HuH-7 (cell line): ENCODE results near the gene NUP93.
A peak's percentile ranks its signal among the peaks of the same experiment; 100 is the strongest.
"Not testable (repeated sequence)": the region's sequence is repeated elsewhere in the genome, so short reads cannot be mapped to it uniquely, and the experiment has no call there.

Experiments used
- DNase-seq: peaks from one replicate; pipeline ENCODE4 v3.0.0; 2011; ENCODE audit warnings: low spot score

The NUP93 gene

GRCh38 chr16:56849690-56850680 lies 120.1 kb downstream of the NUP93 start:
- DNase-seq = no peak

DNA sequence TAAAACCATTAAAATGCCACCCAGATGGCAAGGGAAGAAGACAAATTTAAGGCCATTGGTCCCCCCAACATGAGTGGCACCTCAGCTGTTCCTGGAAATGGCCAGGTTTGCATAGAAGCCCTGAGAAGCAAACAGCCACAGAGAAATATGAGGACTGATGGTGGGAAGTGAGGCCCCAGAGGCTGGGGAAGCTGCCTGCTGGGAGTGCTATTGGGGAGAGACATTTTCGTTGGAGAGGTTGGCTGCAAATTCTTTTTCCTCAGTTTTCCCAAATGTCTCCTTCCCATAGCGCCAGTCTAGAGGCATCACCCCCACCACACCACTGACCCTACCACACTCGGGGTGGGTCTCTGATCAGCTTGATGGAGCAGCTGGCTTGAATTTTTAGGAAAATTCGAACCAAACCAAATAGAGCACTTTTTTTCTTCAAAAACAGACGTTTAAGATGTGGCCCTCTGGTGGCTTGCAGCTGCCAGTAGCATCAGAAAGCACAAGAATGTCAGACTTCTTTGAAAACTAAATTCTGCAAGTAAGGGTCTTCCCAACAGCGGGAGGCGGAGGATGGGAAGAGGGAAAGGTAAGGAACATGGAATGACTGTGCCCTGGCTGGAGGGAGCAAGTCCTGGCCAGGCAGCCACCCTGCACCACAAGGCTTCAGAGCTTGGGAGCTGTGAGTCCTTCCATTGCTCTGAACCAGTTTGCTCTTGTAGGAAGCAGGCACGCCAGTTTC lies 121.9 kb downstream of the NUP93 start:
- DNase-seq = no peak

DNA sequence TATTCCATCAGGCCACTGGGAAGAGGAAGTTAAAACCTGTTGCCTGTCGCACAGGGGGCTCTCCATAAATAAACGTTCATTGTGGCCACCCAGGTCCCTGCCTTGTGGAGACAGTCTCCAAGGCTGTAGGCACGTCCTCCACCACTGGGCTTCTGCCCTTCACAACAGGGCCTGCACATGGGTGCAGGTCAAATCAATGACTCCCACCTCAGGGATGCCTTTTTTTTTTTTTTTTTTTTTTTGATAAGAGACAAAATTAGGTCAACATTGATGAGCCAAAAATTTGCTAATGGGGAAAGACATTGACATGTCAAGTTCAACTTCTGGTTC lies 122.4 kb downstream of the NUP93 start:
- DNase-seq = no peak

GRCh38 chr16:56852968-56853367 lies 123.0 kb downstream of the NUP93 start:
- no peak for DNase-seq

GRCh38 chr16:56855201-56855600 lies 125.3 kb downstream of the NUP93 start:
- no peak for DNase-seq

DNA sequence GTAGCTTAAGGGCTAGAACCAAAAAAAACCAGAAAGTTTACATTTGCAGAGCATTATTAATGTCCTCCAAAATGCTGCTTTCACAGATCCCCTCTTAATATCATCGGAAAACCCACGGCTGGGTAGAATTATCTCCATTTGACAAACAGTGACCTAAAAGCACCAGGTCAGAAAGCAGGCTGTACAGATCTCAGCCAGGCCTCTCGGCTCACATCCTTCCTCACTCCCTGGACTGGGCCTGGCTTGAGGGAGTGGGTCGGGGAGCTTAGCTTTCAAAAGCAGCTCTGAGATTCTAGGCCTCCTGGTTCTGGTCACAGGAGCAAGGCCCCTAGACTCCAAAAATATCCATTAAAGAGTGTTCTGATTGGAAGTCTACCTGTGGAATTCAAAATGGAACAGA lies 126.0 kb downstream of the NUP93 start:
- no peak for DNase-seq

- DNase-seq = peak; percentile 50
Measured at GRCh38 chr16:56856876-56857447, 127.0 kb downstream of the NUP93 start.

DNA sequence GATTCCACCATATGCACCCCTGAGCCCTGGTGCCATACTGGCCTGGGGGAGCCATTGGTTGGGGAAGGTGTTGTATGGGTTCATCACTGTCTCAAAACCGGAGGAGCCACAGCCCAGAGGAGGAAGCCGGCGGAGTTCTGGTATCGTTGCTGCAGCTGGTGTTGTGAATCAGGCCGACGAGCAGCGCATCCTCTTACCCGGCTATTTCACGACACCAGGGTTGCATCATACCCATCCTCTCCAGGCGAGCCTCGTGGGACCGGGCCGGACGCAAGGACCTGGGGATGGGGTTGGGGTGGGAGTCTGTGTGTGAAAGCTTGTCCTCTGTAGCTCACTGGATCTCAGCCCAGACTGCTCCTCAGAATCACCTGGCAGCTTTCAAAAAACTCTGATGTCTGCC lies 128.4 kb downstream of the NUP93 start:
- DNase-seq = no peak

GRCh38 chr16:56859636-56860035 lies 129.7 kb downstream of the NUP93 start:
- DNase-seq = no peak

- DNase-seq = no peak
Measured at GRCh38 chr16:56860226-56861020, 130.5 kb downstream of the NUP93 start.

GRCh38 chr16:56861092-56861610 lies 131.2 kb downstream of the NUP93 start:
- no peak for DNase-seq

DNA sequence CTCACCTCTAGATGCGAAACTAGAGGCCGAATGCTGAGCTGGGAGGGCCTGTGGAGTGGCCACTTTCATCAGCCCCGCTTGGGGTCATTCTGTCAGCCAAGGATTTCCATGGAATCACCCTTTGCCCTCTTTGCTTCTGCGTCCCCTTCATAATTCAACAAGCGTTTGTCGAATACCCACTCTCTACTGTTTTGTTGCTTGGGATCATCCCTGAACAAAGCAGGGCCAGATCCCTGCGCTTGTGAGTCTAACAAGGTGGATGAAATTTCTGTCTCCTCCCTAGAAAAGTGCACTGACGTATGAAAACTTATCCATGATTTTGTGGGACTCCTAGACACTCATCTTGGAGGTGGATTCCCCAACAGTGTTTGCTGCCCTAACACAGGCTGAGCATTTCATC lies 131.8 kb downstream of the NUP93 start:
- no peak for DNase-seq

GRCh38 chr16:56862776-56863175 lies 132.8 kb downstream of the NUP93 start:
- no peak for DNase-seq

GRCh38 chr16:56864960-56865359 lies 135.0 kb downstream of the NUP93 start, which contains the start of gene SLC12A3:
SLC12A3 (plus strand) TSS chr16:56865207; CDS start chr16:56865236, 29 bp downstream.
- no peak for DNase-seq

DNA sequence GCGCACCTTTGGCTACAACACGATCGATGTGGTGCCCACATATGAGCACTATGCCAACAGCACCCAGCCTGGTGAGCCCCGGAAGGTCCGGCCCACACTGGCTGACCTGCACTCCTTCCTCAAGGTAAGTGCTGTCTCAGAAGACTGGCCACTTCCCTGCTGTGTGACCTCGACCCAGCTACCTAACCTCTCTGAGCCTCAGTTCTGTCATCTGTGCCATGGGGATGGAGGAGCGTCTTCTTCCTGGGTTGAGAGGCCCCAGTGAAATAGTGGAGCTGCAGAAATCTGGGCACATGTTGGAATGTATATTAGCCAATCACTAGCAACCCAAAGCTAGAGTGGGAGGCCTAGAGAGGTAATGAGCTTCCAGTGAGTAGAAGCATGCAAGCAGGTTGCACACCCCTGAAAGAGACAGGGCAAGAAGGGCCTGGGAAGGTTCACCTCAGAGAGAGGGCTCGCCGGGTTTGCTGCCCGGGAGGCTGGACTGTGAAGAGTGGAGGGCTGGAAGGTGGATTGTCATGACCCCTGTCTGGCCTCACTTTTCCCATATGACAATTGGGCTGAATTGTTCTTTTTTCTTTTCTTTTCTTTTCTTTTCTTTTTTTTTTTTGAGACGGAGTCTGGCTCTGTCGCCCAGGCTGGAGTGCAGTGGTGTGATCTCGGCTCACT lies 135.6 kb downstream of the NUP93 start:
- no peak for DNase-seq

GRCh38 chr16:56866955-56867830 lies 137.3 kb downstream of the NUP93 start:
- DNase-seq = peak; percentile 52

- DNase-seq = no peak
Measured at GRCh38 chr16:56868175-56868574, 138.2 kb downstream of the NUP93 start.

DNA sequence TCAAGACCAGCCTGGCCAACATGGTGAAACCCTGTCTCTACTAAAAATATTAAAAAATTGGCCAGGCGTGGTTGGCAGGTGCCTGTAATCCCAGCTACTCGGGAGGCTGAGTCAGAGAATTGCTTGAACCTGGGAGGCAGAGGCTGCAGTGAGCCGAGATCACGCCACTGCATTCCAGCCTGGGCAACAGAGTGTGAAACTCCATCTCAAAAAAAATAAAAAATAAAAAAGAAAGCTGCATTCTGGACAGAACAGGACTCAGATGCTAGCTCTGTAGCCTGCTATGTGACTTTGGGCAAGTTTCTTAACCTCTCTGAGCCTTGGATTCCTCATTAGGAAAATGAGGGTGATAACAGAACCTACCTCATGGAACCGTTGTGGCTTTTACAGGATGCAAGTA lies 138.8 kb downstream of the NUP93 start:
- DNase-seq = not testable (repeated sequence)

DNA sequence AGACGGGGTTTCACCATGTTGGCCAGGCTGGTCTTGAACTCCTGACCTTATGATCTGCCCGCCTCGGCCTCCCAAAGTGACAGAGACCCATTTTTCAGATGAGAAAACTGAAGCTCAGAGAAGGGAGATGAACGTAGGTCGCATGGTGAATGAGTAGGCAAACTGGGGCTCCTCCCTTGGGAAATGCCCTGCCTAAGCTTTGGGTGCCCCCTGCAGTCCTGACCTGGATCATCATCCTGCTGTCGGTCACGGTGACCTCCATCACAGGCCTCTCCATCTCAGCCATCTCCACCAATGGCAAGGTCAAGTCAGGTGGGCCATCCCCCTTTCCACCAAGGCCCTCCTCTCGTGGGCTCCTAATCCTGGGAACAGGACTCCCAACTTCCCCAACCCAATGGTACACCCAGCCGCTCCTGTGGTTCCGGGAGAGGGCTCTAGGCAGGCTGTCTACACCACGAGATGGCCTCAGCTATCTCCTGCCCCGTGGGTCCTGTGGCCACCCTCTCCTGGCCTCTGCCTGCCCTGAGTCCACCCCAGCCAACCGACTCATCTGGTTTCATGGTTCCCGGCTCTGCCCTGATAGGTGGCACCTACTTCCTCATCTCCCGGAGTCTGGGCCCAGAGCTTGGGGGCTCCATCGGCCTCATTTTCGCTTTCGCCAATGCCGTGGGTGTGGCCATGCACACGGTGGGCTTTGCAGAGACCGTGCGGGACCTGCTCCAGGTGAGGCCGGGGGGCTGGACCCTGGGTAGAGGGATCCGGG lies 139.8 kb downstream of the NUP93 start:
- peak; percentile 54 for DNase-seq
